Measurements from ENCODE around the gene APP.

APP gene

DNA sequence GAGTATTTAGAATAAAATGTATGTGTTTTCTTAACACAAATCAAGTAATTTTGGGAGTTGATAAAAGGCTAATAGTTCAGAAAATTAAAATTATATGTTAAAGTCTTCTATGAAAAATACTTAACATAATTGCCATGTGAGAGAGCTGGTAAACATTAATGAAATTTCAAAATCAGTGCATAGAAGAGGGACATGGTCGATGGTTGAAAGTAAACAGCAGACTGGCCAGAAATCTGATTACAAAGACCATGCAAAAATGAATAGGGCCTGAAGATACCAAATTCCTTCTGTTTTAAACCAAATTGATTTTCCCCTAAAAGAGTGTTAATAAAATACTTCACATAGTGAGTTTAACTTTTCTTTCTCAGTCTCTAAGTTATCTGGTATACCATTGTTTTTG lies 307.5 kb downstream of the APP start:
- no peak for DNase-seq (ENCODE audit: low read depth)

DNA sequence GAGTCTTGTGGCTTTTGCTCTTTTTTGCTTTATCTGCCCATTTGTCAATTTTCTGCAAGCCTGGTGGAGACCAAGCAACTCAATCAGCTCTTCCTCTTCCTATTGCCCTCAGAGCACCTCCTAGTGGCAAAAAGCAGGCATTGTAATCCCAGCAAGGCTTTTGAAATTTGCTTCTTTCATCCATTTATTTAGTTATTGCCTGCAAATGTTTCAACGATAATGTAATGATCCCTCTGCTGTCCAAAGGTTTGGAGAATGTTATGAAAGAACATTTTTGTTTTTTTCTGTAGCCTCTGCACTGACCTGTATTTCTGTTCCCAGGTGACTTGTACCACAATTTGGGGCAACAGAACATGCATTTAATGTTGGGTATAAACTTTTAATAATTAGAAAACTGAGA lies 308.0 kb downstream of the APP start:
- peak; percentile 14 for DNase-seq (ENCODE audit: low read depth)

DNA sequence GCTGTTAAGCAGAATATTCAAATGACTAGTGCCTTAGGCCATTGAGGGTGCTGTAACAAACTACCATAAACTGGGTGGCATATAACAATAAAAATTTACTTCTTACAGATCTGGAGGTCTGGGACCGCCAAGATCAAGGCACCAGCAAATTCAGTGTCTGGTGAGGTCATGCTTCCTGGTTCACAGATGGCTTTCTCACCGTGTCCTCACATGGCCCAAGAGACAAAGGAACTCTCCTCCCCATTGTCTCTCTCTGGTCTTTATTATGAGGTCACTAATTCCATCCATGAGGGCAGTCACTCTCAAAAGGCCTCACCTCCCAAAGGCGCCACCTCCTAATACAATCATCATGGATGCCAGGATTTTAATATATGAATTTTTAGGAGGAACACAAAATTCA lies 308.5 kb downstream of the APP start:
- no peak for DNase-seq (ENCODE audit: low read depth)

DNA sequence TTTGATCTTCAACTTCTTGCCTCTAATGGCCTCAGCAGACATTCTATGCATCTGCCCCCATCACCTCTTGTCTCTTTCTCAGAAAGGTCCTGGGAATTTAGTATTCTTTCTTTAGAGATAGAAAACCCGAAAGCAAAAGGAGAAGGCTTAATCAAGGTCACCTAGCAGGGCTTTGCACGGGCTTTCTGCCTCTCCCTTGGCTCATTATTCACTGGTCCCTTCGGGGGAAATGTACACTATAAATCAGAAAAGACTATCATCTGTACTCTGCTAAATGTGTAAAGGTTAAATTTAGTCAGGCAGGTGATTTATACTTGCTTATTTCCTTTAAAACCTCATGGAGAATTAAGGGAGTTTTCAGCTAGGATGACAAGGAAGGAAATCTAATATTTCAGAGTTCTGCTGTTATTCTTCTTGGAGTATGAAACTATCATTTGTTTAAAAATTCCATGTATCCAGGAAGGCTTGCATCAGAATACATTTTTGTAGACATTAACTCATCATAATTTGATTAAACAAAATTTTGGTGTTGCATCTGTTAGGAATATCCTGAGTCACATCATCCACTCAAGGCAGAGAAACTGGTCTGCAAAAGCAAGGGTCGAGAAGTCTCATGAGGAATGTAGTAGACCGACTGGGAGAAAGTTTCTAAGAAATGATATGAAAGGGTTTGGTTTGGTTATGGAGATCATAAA lies 311.2 kb downstream of the APP start:
- DNase-seq (ENCODE audit: low read depth) = no peak

DNA sequence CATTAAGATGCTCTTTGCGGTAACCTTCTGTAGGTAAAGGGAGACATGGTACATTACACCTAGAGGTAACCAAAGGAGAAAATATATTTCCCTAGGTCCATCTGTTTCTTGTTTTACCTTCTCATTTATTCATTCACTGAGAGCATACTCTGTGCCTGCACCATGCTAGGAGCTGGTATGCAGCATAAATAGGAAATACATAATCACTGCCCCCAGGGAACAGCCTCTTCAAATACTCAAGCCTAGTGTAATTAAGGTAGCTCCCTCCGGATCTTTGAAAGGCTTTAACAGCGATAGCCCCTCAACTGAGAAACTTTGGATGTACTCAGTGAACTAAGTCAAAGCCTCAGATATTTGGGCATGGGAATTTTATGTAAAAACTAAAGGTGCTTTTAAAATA lies 312.2 kb downstream of the APP start:
- DNase-seq (ENCODE audit: low read depth) = no peak

DNA sequence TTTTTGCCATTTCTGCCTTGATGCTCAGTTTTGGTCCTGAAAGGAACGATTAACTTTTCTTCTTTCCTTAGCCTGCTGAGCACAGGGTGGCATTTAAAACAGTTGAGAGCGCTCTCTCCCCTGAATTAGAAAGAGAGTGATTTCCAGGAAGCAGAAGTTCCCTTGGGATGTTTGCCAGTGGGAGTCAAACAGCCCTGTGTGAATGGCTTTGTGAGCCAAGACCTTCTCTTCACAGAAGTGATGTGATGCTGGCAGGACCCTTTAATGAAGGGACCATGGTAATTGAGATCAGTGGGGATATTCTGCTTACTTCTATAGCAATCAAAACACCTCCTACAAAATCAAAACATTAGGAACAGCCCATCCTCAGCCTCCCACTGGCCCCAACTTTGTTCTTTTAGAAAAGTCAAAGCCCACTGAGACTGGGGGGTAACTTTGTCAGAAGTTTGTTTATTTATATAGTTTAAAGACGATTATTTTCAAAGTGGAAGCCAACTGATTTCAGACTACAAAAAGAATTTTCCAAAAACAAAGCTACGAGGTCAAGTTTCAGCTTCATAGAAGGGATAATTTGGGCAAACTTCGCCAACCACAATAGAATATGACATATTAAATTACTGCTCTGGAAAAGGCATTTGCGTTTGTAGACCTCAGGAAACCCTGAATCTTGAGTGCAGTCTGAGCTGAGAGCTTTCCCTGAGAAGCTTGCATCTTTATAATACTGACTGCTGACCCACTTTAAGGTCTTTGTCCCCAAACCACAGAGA lies 313.1 kb downstream of the APP start:
- DNase-seq (ENCODE audit: low read depth) = no peak

DNA sequence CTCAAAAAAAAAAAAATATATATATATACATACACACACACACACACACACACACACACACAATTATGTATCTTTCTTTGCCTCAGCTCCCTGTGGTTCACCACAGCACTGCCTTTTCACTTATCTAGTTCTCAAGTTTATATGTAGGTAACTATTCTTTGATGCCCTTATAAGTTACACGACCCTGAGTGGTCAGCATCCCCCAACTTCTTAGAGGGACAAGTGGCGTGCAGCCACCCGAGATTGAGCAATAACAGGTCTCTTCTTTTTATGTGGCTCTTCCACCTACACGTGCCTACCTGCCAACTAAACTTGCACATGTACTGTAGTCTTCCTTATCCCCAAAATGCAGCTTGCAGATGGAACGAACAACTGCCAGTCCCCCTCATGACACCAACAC lies 315.0 kb downstream of the APP start:
- no peak for DNase-seq (ENCODE audit: low read depth)

DNA sequence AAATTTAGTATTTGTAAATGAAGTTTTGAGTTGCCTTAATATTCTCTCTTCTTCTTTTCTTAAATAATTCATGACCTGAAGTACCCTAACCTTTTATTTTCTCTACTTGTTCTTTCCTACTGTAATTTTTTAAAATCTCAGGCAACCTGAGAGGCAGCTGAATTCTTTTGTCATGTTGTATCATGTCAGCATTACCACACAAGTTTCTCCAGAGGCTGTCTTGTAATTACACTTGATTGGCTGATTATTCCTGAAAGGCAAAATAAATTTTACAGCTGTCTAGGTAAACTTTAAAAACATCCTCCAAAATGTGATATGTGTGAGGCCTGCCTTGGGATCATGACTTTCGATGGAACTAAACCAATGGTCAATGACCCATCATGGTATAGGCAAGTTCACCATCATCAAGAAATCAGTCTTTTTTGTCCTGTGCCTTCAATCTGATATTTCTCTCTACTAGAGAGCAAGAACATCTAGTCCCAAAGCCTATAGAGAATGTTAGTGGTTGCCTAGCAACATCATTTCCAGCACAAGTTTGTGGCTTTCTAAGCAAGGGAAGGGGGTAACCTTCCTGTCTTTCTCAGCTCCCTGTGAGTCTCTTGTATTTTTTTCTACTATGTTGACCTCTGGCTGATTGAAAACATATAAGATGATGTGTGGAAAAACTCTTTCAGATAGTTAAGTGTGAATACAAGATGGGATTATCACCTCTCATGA lies 320.3 kb downstream of the APP start:
- no peak for DNase-seq (ENCODE audit: low read depth)

DNA sequence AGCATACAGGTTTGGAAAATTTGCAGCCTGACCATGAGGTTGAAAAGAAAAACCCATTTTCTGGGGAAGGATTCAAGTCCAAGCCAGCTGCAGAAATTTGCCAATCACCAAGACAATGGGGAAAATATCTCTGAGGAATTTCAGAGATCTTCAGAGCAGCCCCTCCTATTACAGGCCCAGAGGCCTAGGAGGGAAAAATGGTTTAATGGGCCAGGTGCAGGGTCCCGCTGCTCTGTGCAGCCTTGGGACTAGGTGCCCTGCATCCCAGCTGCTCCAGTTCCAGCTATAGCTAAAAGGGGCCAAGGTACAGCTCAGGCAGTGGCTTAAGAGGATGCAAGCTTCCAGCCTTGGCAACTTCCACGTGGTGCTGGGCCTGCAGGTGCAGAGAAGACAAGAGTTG lies 322.3 kb downstream of the APP start:
- DNase-seq (ENCODE audit: low read depth) = no peak

DNA sequence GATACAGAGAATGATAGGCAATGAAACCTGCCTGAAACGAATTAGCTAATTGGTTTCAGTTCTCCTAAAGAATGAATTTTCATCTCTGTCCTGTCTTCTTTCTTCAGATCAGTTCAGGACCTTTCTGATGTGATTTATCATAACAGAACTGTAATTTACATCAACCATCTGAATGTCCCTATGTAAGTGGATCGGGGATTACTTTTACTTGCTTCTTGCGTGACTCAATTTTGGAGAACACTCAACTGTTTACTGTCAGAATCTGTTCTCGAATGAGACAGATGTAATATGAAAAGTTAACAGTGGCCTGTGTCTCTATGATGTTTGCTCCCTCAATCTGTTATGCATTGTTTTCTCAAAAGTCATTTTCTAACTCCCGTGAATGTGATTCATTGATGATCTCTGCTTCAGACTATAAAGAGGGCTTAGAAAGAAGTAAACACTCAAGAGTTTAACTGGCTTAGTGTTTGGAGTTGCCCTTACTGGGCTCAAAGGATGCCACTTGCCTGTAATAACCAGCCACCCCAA lies 324.8 kb downstream of the APP start:
- DNase-seq (ENCODE audit: low read depth) = no peak

DNA sequence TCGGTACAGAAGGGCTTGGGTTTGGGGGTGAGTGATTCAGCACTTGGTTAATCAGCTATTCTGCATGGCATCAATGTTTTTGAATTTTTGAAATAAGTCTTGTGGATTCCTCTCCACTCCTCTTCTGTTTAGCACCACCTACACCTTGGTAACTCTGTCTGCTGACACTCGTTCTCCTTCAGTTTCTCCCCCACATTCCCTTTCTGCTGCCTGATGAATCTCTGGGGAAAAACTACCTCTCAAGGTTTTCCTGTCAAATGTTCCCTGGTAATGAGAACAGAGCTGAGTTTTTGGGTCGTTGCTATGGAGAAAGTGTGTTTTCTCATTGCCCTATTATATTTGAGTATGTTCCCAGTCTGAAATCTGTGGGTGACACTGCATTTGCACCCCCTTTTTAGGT lies 327.6 kb downstream of the APP start:
- no peak for DNase-seq (ENCODE audit: low read depth)

DNA sequence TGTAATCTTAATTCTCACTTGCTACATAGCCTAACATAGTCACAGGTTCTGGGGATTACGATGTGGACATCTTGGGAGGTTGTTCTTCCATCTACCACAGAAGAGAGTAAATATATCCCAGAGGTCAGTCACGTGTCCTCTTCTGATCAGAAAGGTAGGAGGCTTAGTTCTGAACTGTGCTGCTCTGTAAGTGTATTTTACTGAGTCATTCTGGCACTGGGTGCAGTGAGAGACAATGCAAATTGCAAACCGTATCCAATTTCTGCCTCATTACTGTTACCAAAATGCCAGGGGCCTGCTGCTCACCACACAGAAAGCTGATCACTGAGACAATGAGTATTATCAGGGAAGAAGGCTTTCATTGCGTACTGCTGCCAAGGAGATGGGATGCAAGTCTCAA lies 331.8 kb downstream of the APP start:
- no peak for DNase-seq (ENCODE audit: low read depth)

DNA sequence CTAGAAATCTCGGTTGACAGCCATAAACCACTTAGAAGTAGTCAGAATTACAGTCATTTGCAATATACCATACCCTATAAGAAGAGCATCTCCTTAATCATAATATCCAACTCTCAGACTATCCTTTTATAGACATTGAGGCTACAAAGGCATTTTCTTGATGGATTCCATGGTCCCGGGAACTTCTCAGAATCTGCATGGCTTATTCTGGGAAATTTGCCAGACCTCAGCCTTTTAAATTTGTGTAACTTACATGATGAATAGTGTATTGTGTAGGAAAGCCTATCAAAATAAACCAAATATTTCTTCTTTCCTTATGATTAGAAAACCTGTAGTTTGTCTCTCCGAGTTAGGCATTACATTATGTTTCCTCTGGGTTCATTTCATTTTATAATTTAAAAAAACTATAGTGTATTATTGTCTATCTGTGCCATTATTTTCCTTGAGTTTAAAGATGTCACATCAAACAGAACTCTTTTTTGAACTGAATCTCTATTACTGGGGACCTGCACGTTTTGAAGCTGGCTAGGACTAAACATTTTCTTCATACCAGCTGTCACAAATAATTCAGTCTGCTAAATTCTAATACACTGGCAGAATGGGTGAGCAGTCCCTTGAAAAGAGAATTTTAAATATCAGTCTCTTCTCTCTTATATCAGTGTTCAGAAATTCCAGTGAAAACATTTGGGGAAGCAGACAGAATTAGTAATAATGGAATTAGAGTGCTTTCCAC lies 332.9 kb downstream of the APP start:
- peak; percentile 36 for DNase-seq (ENCODE audit: low read depth)

DNA sequence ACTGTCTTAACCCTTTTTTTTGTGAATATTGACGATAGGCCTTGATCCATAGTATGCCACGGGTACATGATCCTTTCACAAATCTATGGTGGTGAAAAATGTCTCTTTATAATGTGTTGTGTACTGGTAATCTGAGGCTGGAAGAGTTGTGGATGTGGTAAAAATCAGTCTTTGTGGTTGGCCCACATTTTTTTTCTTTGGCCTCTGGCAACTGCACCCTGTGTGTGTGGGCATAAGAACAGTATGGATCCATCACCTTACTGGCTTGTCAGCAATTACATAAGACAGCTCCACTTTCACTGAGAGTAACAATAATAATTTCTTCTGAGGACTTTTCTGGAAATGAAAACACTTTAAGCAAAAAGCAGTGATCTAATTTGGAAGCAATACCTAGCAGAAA lies 334.2 kb downstream of the APP start:
- no peak for DNase-seq (ENCODE audit: low read depth)

DNA sequence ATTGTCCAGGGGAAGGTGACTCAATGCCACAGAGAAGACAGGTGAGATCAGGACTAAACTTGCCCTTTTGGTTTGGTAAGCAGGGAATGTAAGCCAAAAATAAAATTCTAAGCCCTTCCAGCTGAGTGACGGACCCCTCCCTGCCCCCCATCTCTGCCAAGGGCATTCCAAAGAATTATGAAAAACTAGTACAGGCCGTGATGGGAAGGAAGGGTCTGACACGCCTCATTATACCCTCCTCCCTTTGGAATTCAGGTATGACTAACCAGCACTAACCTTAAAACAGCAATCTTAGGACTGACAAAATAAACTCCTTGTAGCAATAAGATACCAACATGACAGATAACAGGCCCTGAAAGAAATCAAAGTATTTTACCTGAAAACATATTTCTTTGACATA lies 336.2 kb downstream of the APP start:
- no peak for DNase-seq (ENCODE audit: low read depth)

DNA sequence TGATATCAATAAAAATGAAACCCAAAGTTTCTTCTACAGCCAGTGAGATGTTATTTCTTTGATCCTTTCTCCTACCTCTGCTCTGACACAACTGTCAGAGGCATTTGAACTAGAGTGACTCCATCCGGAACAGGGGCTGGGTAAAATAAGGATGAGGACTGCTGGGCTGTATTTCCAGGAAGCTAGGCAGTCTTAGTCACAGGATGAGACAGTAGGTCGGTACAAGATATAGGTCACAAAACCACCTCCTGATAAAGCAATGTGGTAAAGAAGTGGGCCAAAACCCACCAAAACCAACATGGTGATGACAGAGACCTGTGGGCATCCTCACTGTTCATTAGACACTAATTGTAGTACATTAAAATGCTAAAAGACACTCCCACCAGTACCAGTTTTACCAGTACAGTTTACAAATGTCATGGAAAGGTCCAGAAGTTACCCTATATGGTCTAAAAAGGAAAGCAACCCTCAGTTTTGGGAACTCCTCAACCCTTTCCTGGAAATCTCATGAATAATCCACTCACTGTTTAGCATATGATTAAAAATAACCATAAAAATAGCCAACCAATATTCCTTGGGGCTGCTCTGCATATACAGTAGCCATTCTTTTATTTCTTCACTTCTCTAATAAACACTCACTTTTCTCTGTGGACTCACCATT lies 339.1 kb downstream of the APP start:
- no peak for DNase-seq (ENCODE audit: low read depth)
